ENCODE measurements around the gene RNU6-1. TPM values are rescaled to one million over a fixed set of nuclear protein-coding genes. Genes with fewer than 3 reads are reported as not detected.

The RNU6-1 gene
- total RNA-seq, 1 experiment from 2014 or later = not detected

GRCh38 chr15:67820122-67820991, 19.5 kb downstream of the RNU6-1 start:
- Histone ChIP-seq H3K9me3 (no peaks in the 10 kb centered on the region), H3K4me3 (no peak overlapping the region), H3K36me3 (no peaks in the 10 kb centered on the region), H3K27me3 (peaks cover 51% of the 10 kb centered on the region)
- DNase-seq = no peak

GRCh38 chr15:67819636-67820035, 20.2 kb downstream of the RNU6-1 start:
- H3K36me3 ChIP-seq = no peaks in the 10 kb centered on the region
- H3K4me3 ChIP-seq = no peak overlapping the region
- H3K9me3 ChIP-seq = no peaks in the 10 kb centered on the region
- no peak for DNase-seq
- H3K27me3 ChIP-seq = peaks cover 46% of the 10 kb centered on the region

- no peak overlapping the region for H3K4me3 ChIP-seq
- no peaks in the 10 kb centered on the region for H3K36me3 ChIP-seq
- H3K27me3 ChIP-seq = peaks cover 34% of the 10 kb centered on the region
- DNase-seq = no peak
- H3K9me3 ChIP-seq = no peaks in the 10 kb centered on the region
Observed at GRCh38 chr15:67818464-67818863, 21.4 kb downstream of the RNU6-1 start.

GRCh38 chr15:67816668-67817067, 23.2 kb downstream of the RNU6-1 start:
- Histone ChIP-seq H3K36me3 (no peaks in the 10 kb centered on the region), H3K4me3 (no peak overlapping the region), H3K9me3 (no peaks in the 10 kb centered on the region), H3K27me3 (peaks cover 18% of the 10 kb centered on the region)
- no peak for DNase-seq

- no peaks in the 10 kb centered on the region for H3K9me3 ChIP-seq
- no peak for DNase-seq
- H3K36me3 ChIP-seq = no peaks in the 10 kb centered on the region
- peaks cover 2% of the 10 kb centered on the region for H3K27me3 ChIP-seq
- no peak overlapping the region for H3K4me3 ChIP-seq
Observed at GRCh38 chr15:67815036-67815592, 24.7 kb downstream of the RNU6-1 start.

GRCh38 chr15:67813104-67813634, 26.7 kb downstream of the RNU6-1 start:
- no peak overlapping the region for H3K4me3 ChIP-seq
- no peaks in the 10 kb centered on the region for H3K36me3 ChIP-seq
- no peak for DNase-seq
- H3K9me3 ChIP-seq = no peaks in the 10 kb centered on the region
- no peaks in the 10 kb centered on the region; the same call in none of the 2 replicates for H3K27me3 ChIP-seq

GRCh38 chr15:67812241-67812644, 27.6 kb downstream of the RNU6-1 start:
- no peak for DNase-seq
- no peaks in the 10 kb centered on the region for H3K9me3 ChIP-seq
- H3K36me3 ChIP-seq = no peaks in the 10 kb centered on the region
- no peak overlapping the region for H3K4me3 ChIP-seq
- H3K27me3 ChIP-seq = no peaks in the 10 kb centered on the region; the same call in 1 of the 2 replicates

- no peak for DNase-seq
- no peaks in the 10 kb centered on the region for H3K36me3 ChIP-seq
Observed at GRCh38 chr15:67809866-67810265, 30.0 kb downstream of the RNU6-1 start.

GRCh38 chr15:67809441-67809840, 30.4 kb downstream of the RNU6-1 start:
- no peaks in the 10 kb centered on the region for H3K9me3 ChIP-seq
- no peak for DNase-seq

More at GRCh38 chr15:67809866-67810265, 30.0 kb downstream of the RNU6-1 start:
- Histone ChIP-seq H3K27me3 (no peaks in the 10 kb centered on the region), H3K9me3 (no peaks in the 10 kb centered on the region), H3K4me3 (no peak overlapping the region)

GRCh38 chr15:67808821-67809220, 31.0 kb downstream of the RNU6-1 start:
- H3K9me3 ChIP-seq = no peaks in the 10 kb centered on the region
- H3K36me3 ChIP-seq = no peaks in the 10 kb centered on the region
- no peak overlapping the region for H3K4me3 ChIP-seq
- no peaks in the 10 kb centered on the region for H3K27me3 ChIP-seq
- DNase-seq = no peak

More at GRCh38 chr15:67809441-67809840, 30.4 kb downstream of the RNU6-1 start:
- Histone ChIP-seq H3K36me3 (no peaks in the 10 kb centered on the region), H3K27me3 (no peaks in the 10 kb centered on the region), H3K4me3 (no peak overlapping the region)

GRCh38 chr15:67807836-67808235, 32.0 kb downstream of the RNU6-1 start:
- DNase-seq = no peak
- no peaks in the 10 kb centered on the region for H3K27me3 ChIP-seq

GRCh38 chr15:67807141-67807540, 32.7 kb downstream of the RNU6-1 start:
- no peak for DNase-seq

More at GRCh38 chr15:67807836-67808235, 32.0 kb downstream of the RNU6-1 start:
- Histone ChIP-seq H3K36me3 (no peaks in the 10 kb centered on the region), H3K4me3 (no peak overlapping the region), H3K9me3 (no peaks in the 10 kb centered on the region)

GRCh38 chr15:67806536-67806935, 33.3 kb downstream of the RNU6-1 start:
- H3K36me3 ChIP-seq = no peaks in the 10 kb centered on the region
- no peak overlapping the region for H3K4me3 ChIP-seq
- no peaks in the 10 kb centered on the region for H3K27me3 ChIP-seq
- no peak for DNase-seq
- no peaks in the 10 kb centered on the region for H3K9me3 ChIP-seq

More at GRCh38 chr15:67807141-67807540, 32.7 kb downstream of the RNU6-1 start:
- Histone ChIP-seq H3K27me3 (no peaks in the 10 kb centered on the region), H3K9me3 (no peaks in the 10 kb centered on the region), H3K36me3 (no peaks in the 10 kb centered on the region), H3K4me3 (no peak overlapping the region)

- no peaks in the 10 kb centered on the region for H3K9me3 ChIP-seq
- no peak for DNase-seq
- H3K4me3 ChIP-seq = no peak overlapping the region
- H3K36me3 ChIP-seq = no peaks in the 10 kb centered on the region
- no peaks in the 10 kb centered on the region for H3K27me3 ChIP-seq
Observed at GRCh38 chr15:67805666-67806516, 34.0 kb downstream of the RNU6-1 start.

- no peaks in the 10 kb centered on the region for H3K27me3 ChIP-seq
- H3K4me3 ChIP-seq = no peak overlapping the region
- H3K36me3 ChIP-seq = no peaks in the 10 kb centered on the region
- DNase-seq = no peak
- no peaks in the 10 kb centered on the region for H3K9me3 ChIP-seq
Observed at GRCh38 chr15:67805008-67805665, 34.7 kb downstream of the RNU6-1 start.

Measured in MG63 (cell line).